ENCODE results near the gene PPP1R12A. TPM values are rescaled to one million over a fixed set of nuclear protein-coding genes. Genes with fewer than 3 reads are reported as not detected.

The PPP1R12A gene
- total RNA-seq, 1 experiment from 2014 or later: 84.9 TPM

DNA sequence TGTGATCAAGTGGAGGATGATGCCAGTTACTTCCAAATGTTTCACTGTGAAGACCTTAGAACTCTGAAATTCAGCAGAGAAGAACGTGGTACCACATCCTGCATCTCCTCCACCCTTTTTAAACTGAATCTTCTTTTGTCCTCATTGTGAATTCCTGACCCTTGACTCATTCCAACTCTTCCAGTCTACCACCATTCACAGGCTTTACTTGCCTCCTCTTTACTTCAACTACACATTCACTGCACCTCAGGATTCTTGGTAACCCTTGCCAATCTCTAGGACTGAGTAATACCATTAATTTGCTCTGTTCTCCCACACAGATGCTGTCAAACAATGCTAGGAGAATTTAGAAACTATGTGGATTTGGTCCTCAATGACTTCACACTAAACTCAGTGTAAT is 37.3 kb downstream of the PPP1R12A start:
- no peak overlapping the region for H3K4me3 ChIP-seq (ENCODE audit: low read length)
- H3K9ac ChIP-seq (ENCODE audit: low read length): no peak overlapping the region
- no peaks in the 10 kb centered on the region for H3K9me3 ChIP-seq (ENCODE audit: low read length)
- no peak overlapping the region for H3K27ac ChIP-seq (ENCODE audit: low read length)
- no peak overlapping the region for H2AFZ ChIP-seq (ENCODE audit: low read length)
- H4K20me1 ChIP-seq (ENCODE audit: insufficient read depth, low read depth, low read length): peaks cover 3% of the 10 kb centered on the region; the same call in 1 of the 2 replicates
- peaks cover 100% of the 10 kb centered on the region for H3K79me2 ChIP-seq (ENCODE audit: low read length)
- no peak for DNase-seq
- H3K9me2 ChIP-seq (replicated peaks; ENCODE audit: insufficient read depth, low read length): no peaks in the 10 kb centered on the region
- H3K4me2 ChIP-seq (ENCODE audit: low read depth, low read length, poor library complexity, severe bottlenecking): no peak overlapping the region
- peaks cover 5% of the 10 kb centered on the region; the same call in 1 of the 2 replicates for H3K4me1 ChIP-seq (ENCODE audit: low read length)
- no peaks in the 10 kb centered on the region for H3K27me3 ChIP-seq (ENCODE audit: low read length)
- H3K36me3 ChIP-seq (ENCODE audit: insufficient read depth, low read length): no peaks in the 10 kb centered on the region

DNA sequence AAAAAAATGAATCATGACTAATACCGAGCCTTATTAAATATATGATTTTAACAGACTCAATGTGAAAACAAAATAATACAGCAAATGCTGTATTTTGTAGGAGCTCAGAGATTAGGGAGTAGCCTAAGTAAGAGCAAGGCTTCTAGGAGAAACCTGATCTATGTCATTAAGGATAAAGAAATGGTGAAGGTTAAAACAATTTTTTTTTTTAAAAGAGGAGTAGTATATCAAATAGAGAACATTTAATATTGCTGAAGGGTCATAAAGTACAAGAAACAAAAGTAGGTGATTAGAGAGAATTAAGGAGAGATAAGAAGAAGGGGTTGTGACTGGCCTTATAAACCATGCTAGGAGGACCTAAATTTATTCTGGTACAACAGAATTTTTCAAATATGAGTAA is 39.1 kb downstream of the PPP1R12A start:
- H3K4me2 ChIP-seq (ENCODE audit: low read depth, low read length, poor library complexity, severe bottlenecking): no peak overlapping the region
- H4K20me1 ChIP-seq (ENCODE audit: insufficient read depth, low read depth, low read length): peaks cover 3% of the 10 kb centered on the region; the same call in 1 of the 2 replicates
- H3K9ac ChIP-seq (ENCODE audit: low read length): no peak overlapping the region
- H3K4me1 ChIP-seq (ENCODE audit: low read length): peaks cover 7% of the 10 kb centered on the region; the same call in 1 of the 2 replicates
- no peaks in the 10 kb centered on the region for H3K9me2 ChIP-seq (replicated peaks; ENCODE audit: insufficient read depth, low read length)
- no peaks in the 10 kb centered on the region for H3K36me3 ChIP-seq (ENCODE audit: insufficient read depth, low read length)
- no peak overlapping the region for H3K27ac ChIP-seq (ENCODE audit: low read length)
- no peaks in the 10 kb centered on the region for H3K9me3 ChIP-seq (ENCODE audit: low read length)
- no peaks in the 10 kb centered on the region for H3K27me3 ChIP-seq (ENCODE audit: low read length)
- no peak overlapping the region for H3K4me3 ChIP-seq (ENCODE audit: low read length)
- peaks cover 100% of the 10 kb centered on the region for H3K79me2 ChIP-seq (ENCODE audit: low read length)
- DNase-seq: no peak
- H2AFZ ChIP-seq (ENCODE audit: low read length): no peak overlapping the region

DNA sequence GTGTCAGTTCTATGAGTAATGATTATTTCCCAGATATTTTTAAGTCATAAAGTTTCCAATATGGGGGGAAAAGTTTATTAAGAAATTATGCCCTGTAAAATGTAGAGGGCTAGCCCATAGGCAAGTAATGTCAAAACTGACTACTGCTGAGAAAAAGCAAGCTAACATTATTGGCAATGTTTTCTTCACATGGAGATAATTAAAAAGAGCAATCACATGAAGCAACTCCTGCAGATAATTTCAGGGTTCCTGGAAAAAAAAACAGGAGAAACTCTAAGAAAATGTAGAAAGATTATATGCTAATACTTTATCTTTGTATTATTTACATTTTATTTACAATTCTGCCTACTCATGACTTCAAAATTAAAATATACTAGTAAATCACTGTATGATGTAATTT is 39.8 kb downstream of the PPP1R12A start:
- Histone ChIP-seq H3K4me2 (ENCODE audit: low read depth, low read length, poor library complexity, severe bottlenecking) (no peak overlapping the region), H3K9me3 (ENCODE audit: low read length) (no peaks in the 10 kb centered on the region), H3K9ac (ENCODE audit: low read length) (no peak overlapping the region), H3K4me1 (ENCODE audit: low read length) (peaks cover 12% of the 10 kb centered on the region), H3K36me3 (ENCODE audit: insufficient read depth, low read length) (no peaks in the 10 kb centered on the region), H4K20me1 (ENCODE audit: insufficient read depth, low read depth, low read length) (peaks cover 3% of the 10 kb centered on the region; the same call in 1 of the 2 replicates), H3K79me2 (ENCODE audit: low read length) (peaks cover 100% of the 10 kb centered on the region), H2AFZ (ENCODE audit: low read length) (no peak overlapping the region), H3K27me3 (ENCODE audit: low read length) (no peaks in the 10 kb centered on the region), H3K9me2 (replicated peaks; ENCODE audit: insufficient read depth, low read length) (no peaks in the 10 kb centered on the region), H3K4me3 (ENCODE audit: low read length) (no peak overlapping the region), H3K27ac (ENCODE audit: low read length) (no peak overlapping the region)
- no peak for DNase-seq

DNA sequence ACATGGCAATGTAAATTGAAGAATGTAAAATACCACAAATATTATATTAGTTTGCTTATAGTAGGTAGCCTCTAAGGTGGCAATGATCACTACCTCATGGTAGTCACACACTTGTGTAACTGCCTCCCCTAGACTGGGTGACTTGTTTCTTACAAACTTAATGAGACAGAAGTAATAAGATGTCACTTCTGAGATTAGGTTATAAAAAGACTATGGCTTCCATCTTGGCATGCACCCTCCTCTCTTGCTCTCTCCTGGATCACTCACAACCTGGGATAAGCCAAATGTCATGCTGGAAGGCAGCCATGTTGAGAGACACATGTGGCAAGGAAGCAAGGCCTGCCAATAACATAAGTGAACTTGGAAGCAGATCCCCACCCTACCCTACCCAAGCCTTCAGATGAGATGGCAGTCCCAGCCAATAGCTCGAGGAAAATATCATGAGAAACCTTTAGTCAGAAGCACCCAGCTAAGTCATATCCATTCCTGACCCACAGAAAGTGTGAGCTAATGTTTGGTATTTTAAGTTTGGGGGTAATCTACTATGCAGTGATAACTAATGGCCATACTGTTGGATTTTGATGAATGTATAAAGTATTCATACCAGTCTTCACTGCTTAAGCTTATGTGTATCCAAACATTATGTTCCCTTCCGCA is 43.3 kb downstream of the PPP1R12A start:
- Histone ChIP-seq H3K4me3 (ENCODE audit: low read length) (no peak overlapping the region), H3K4me2 (ENCODE audit: low read depth, low read length, poor library complexity, severe bottlenecking) (no peak overlapping the region), H2AFZ (ENCODE audit: low read length) (no peak overlapping the region), H3K27ac (ENCODE audit: low read length) (no peak overlapping the region), H3K79me2 (ENCODE audit: low read length) (peaks cover 100% of the 10 kb centered on the region), H3K4me1 (ENCODE audit: low read length) (peaks cover 30% of the 10 kb centered on the region), H4K20me1 (ENCODE audit: insufficient read depth, low read depth, low read length) (peaks cover 13% of the 10 kb centered on the region; the same call in 1 of the 2 replicates), H3K9me2 (replicated peaks; ENCODE audit: insufficient read depth, low read length) (no peaks in the 10 kb centered on the region), H3K36me3 (ENCODE audit: insufficient read depth, low read length) (no peaks in the 10 kb centered on the region), H3K9me3 (ENCODE audit: low read length) (no peaks in the 10 kb centered on the region), H3K27me3 (ENCODE audit: low read length) (no peaks in the 10 kb centered on the region), H3K9ac (ENCODE audit: low read length) (no peak overlapping the region)
- DNase-seq: no peak

DNA sequence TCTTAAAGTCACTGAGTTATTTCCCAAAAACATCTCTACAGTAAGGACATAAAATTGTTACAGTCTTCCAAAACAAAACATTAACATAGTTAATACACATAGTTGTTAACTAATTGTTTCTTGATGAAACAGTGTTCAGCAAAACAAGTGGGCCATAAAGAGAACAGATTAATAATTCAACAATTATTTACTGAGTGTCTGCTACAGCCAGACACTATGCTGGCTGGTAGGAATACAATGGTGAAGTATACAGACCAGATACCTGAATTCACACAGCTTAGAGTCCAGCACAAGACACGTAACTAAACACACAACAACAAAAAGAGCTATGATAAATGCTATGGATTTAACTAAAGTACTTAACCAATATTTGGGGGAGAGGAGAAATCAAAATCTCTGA is 47.0 kb downstream of the PPP1R12A start:
- no peak overlapping the region for H3K4me3 ChIP-seq (ENCODE audit: low read length)
- no peak overlapping the region for H2AFZ ChIP-seq (ENCODE audit: low read length)
- peaks cover 100% of the 10 kb centered on the region for H3K79me2 ChIP-seq (ENCODE audit: low read length)
- H3K4me1 ChIP-seq (ENCODE audit: low read length): peaks cover 26% of the 10 kb centered on the region
- H3K27me3 ChIP-seq (ENCODE audit: low read length): no peaks in the 10 kb centered on the region
- H3K36me3 ChIP-seq (ENCODE audit: insufficient read depth, low read length): no peaks in the 10 kb centered on the region
- no peak for DNase-seq
- H3K9me3 ChIP-seq (ENCODE audit: low read length): no peaks in the 10 kb centered on the region
- peaks cover 13% of the 10 kb centered on the region; the same call in 1 of the 2 replicates for H4K20me1 ChIP-seq (ENCODE audit: insufficient read depth, low read depth, low read length)
- H3K4me2 ChIP-seq (ENCODE audit: low read depth, low read length, poor library complexity, severe bottlenecking): no peak overlapping the region
- H3K9me2 ChIP-seq (replicated peaks; ENCODE audit: insufficient read depth, low read length): no peaks in the 10 kb centered on the region
- H3K27ac ChIP-seq (ENCODE audit: low read length): peak overlapping the region; percentile 29; the same call in 1 of the 2 replicates
- no peak overlapping the region for H3K9ac ChIP-seq (ENCODE audit: low read length)

DNA sequence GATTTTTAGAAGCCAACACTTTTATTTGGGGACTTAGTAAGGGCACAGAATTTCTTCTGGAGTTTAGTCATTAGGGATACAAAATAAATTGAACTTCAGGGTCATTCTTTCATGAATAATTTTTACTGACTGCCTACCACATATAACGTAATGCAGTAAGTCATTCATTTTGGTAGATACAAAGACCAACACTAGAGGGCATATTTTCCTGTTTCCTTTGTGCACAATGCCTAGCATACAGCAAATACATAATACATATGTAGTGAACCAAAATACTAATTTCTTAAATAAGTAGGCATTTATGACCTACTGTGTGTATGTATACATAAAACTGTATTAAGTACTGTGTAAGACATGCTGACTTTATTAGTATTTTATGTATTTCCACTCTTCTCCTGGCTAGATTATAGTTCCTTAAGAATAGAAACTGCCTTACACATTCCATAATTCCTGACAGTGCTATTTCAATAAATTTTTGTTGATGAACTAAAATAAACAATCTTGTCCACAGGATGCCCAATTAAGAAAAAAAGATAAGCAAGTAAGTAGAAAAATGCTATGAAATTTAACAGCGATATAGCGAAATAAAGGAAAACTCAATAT is 47.9 kb downstream of the PPP1R12A start:
- peak; percentile 86 for DNase-seq

DNA sequence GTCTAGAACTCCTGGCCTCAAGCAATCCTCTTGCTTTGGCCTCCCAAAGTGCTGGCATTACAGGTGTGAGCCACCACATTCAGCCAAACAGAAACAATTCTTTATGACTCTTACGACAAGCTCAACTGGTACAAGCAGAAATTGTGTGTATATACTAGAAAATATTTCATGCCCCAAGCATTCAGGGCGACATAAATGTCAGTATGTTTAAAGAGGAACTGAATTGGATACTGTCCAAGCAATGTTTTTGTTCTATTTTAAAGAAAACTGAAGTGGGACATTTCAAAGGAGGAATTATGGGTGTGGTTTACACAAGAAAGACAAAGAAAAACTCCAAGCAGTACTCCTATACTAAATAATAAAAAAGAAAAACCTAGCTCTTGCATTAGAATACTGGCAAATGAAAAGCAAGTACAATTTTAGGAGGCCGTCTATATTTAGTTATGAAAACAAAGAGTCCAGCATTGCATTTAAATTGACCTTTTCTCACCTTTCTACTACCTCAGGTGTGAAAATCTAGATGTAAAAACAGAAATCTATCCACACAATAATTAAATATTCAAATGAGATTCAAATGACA is 48.9 kb downstream of the PPP1R12A start:
- H3K9ac ChIP-seq (ENCODE audit: low read length): no peak overlapping the region
- peaks cover 100% of the 10 kb centered on the region for H3K79me2 ChIP-seq (ENCODE audit: low read length)
- no peaks in the 10 kb centered on the region for H3K36me3 ChIP-seq (ENCODE audit: insufficient read depth, low read length)
- no peaks in the 10 kb centered on the region for H3K9me3 ChIP-seq (ENCODE audit: low read length)
- H3K4me3 ChIP-seq (ENCODE audit: low read length): no peak overlapping the region
- DNase-seq: no peak
- H4K20me1 ChIP-seq (ENCODE audit: insufficient read depth, low read depth, low read length): peaks cover 13% of the 10 kb centered on the region; the same call in 1 of the 2 replicates
- no peaks in the 10 kb centered on the region for H3K9me2 ChIP-seq (replicated peaks; ENCODE audit: insufficient read depth, low read length)
- no peaks in the 10 kb centered on the region for H3K27me3 ChIP-seq (ENCODE audit: low read length)
- peaks cover 27% of the 10 kb centered on the region for H3K4me1 ChIP-seq (ENCODE audit: low read length)
- H2AFZ ChIP-seq (ENCODE audit: low read length): no peak overlapping the region
- no peak overlapping the region for H3K4me2 ChIP-seq (ENCODE audit: low read depth, low read length, poor library complexity, severe bottlenecking)
- H3K27ac ChIP-seq (ENCODE audit: low read length): no peak overlapping the region

More for the DNA sequence above, 47.9 kb downstream of the PPP1R12A start:
- Histone ChIP-seq H4K20me1 (ENCODE audit: insufficient read depth, low read depth, low read length) (peaks cover 13% of the 10 kb centered on the region; the same call in 1 of the 2 replicates), H3K4me2 (ENCODE audit: low read depth, low read length, poor library complexity, severe bottlenecking) (no peak overlapping the region), H3K27me3 (ENCODE audit: low read length) (no peaks in the 10 kb centered on the region), H3K4me1 (ENCODE audit: low read length) (peaks cover 23% of the 10 kb centered on the region), H3K36me3 (ENCODE audit: insufficient read depth, low read length) (no peaks in the 10 kb centered on the region), H3K9me3 (ENCODE audit: low read length) (no peaks in the 10 kb centered on the region), H3K79me2 (ENCODE audit: low read length) (peaks cover 100% of the 10 kb centered on the region), H3K27ac (ENCODE audit: low read length) (no peak overlapping the region), H3K4me3 (ENCODE audit: low read length) (no peak overlapping the region), H3K9me2 (replicated peaks; ENCODE audit: insufficient read depth, low read length) (no peaks in the 10 kb centered on the region), H3K9ac (ENCODE audit: low read length) (no peak overlapping the region), H2AFZ (ENCODE audit: low read length) (no peak overlapping the region)

DNA sequence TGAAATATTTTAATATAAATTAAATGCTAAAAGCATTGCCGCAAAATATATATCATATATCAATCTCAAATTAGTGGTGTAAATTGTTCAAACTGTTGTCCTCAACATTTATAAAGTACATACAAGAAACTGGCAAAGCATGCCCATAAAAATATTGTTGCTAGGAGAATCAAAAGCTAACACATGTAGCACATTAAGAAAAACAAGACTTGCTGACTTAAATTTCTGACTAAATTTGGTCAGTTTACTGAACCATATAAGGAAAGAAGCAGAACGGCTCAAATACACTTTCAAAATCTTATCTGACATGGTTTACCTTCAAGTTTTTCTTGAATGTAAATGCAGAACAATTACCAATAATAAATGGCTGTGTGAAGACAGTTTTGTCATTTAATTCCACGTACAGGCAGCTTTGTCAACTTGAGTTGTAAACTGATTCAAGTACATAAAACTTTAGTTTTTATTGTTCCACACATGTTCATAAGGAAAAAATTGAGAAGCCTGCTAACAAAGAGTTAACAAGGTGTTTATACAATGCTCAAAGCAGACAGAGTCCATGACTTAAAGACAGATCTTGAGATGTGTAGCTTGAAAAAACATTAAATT is 50.4 kb downstream of the PPP1R12A start:
- Histone ChIP-seq H3K4me1 (ENCODE audit: low read length) (peaks cover 16% of the 10 kb centered on the region), H3K4me3 (ENCODE audit: low read length) (no peak overlapping the region), H3K4me2 (ENCODE audit: low read depth, low read length, poor library complexity, severe bottlenecking) (no peak overlapping the region)

More for the DNA sequence above, 50.4 kb downstream of the PPP1R12A start:
- peaks cover 13% of the 10 kb centered on the region; the same call in 1 of the 2 replicates for H4K20me1 ChIP-seq (ENCODE audit: insufficient read depth, low read depth, low read length)
- H3K79me2 ChIP-seq (ENCODE audit: low read length): peaks cover 100% of the 10 kb centered on the region
- no peak overlapping the region for H2AFZ ChIP-seq (ENCODE audit: low read length)
- H3K27ac ChIP-seq (ENCODE audit: low read length): no peak overlapping the region
- no peaks in the 10 kb centered on the region for H3K9me2 ChIP-seq (replicated peaks; ENCODE audit: insufficient read depth, low read length)
- no peak overlapping the region for H3K9ac ChIP-seq (ENCODE audit: low read length)
- no peaks in the 10 kb centered on the region for H3K27me3 ChIP-seq (ENCODE audit: low read length)
- no peak for DNase-seq
- H3K36me3 ChIP-seq (ENCODE audit: insufficient read depth, low read length): no peaks in the 10 kb centered on the region
- no peaks in the 10 kb centered on the region for H3K9me3 ChIP-seq (ENCODE audit: low read length)

Measured in Karpas-422 (cell line).